Left lung (tissue), 14 donors: ENCODE measurements around the gene TBCEL. TPM values are rescaled to one million over a fixed set of nuclear protein-coding genes. Genes with fewer than 3 reads are reported as not detected.

Source experiments
- ATAC-seq: fragments of 200-7000 bp; cut with Tn5 transposase; one replicate; pipeline ENCODE4 v1.9.1; 2020; ENCODE audit warnings: moderate library complexity
- DNase-seq, 4 donors: peaks; one replicate each; pipeline ENCODE4 v3.0.0-alpha.2; 2013 to 2020
- H3K27ac ChIP-seq, 2 donors: fragments of 200-600 bp; sonication (generic) in 1 of 2; one replicate each; pipeline versions ENCODE4 v1.5.0 to v1.8.0; 2020 to 2021
- H3K27me3 ChIP-seq, 2 donors: fragments of 200-600 bp; sonication (generic) in 1 of 2; one replicate each; pipeline versions ENCODE4 v1.5.0 to v1.8.0; 2020 to 2021
- H3K36me3 ChIP-seq, 2 donors: fragments of 200-600 bp; sonication (generic) in 1 of 2; one replicate each; pipeline versions ENCODE4 v1.5.0 to v1.8.0; 2020 to 2021
- H3K4me1 ChIP-seq, 2 donors: fragments of 200-600 bp; one replicate each; pipeline ENCODE4 v1.8.0; 2021
- H3K4me3 ChIP-seq, 2 donors: fragments of 200-600 bp; sonication (generic) in 1 of 2; one replicate each; pipeline versions ENCODE4 v1.5.0 to v1.8.0; 2020 to 2021; ENCODE audit warnings: mild to moderate bottlenecking in 1 of 2
- H3K9me3 ChIP-seq, 2 donors: fragments of 200-600 bp; sonication (generic) in 1 of 2; one replicate each; pipeline versions ENCODE4 v1.5.0 to v1.8.0; 2020 to 2021
- intact Hi-C, 2 donors: fragments of 100-400 bp; cut with DNase I; formaldehyde crosslinking; loops; one replicate each; pipeline versions ENCODE4 v1.11.2 to v1.14.2; 2022
- long read RNA-seq, 12 donors: library from polyadenylated mRNA in 2 of 12; unstranded in 2 of 12; transcript quantifications; one replicate each; pipeline ENCODE4 v2.0.0 and lab custom pipeline, GENCODE V29; 2019 to 2026
- polyA plus RNA-seq, 6 donors: library from polyadenylated mRNA; unstranded; fragments of 120-200 nt; gene quantifications; one replicate each; pipeline ENCODE4 v1.2.1, GENCODE V29; 2013; ENCODE audit not compliant: insufficient read length in 6 of 6
- total RNA-seq, 2 donors: library from RNA; stranded (reverse); fragmentation: NEBNext Ultra II Directional; extraction: Animal tissue kit (Norgen Biotek cat#: 25700); gene quantifications; one replicate each; pipeline ENCODE4 v1.2.1, GENCODE V29; 2021
- TF ChIP-seq, protein P1 (sequence below), 2 donors: fragments of 200-600 bp; sonication (generic) in 1 of 2; IDR thresholded peaks; one replicate each; pipeline versions ENCODE4 v1.5.0 to v1.8.0; 2021; ENCODE audit warnings: antibody characterized with exemption in 2 of 2
- donor health status: DM: no; HTN: yes; CAD: no.
- donor health status: DM: no; HTN: no; CAD: no.

The TBCEL gene, protein sequence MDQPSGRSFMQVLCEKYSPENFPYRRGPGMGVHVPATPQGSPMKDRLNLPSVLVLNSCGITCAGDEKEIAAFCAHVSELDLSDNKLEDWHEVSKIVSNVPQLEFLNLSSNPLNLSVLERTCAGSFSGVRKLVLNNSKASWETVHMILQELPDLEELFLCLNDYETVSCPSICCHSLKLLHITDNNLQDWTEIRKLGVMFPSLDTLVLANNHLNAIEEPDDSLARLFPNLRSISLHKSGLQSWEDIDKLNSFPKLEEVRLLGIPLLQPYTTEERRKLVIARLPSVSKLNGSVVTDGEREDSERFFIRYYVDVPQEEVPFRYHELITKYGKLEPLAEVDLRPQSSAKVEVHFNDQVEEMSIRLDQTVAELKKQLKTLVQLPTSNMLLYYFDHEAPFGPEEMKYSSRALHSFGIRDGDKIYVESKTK
- total RNA-seq (10 to 100 TPM; 27.5 to 38.0 TPM), polyA plus RNA-seq (10 to 100 TPM; 31.7 to 33.1 (median 32.0) TPM)
- long read RNA-seq, donor 1, full-length matches to known transcripts = 4 of 4 reads
- long read RNA-seq, donor 1, partial matches to known transcripts = 0 of 4 reads
- long read RNA-seq, donor 1, other reads (novel, unspliced or antisense) = 0 of 4 reads
- long read RNA-seq, donor 2, full-length matches to known transcripts = 4 of 4 reads
- long read RNA-seq, donor 2, partial matches to known transcripts = 0 of 4 reads
- long read RNA-seq, donor 2, other reads (novel, unspliced or antisense) = 0 of 4 reads
- long read RNA-seq, donor 3, full-length matches to known transcripts = 2 of 2 reads
- long read RNA-seq, donor 3, partial matches to known transcripts = 0 of 2 reads
- long read RNA-seq, donor 3, other reads (novel, unspliced or antisense) = 0 of 2 reads
- long read RNA-seq, donor 4 = 0 reads
- long read RNA-seq, donor 5, full-length matches to known transcripts = 5 of 5 reads
- long read RNA-seq, donor 5, partial matches to known transcripts = 0 of 5 reads
- long read RNA-seq, donor 5, other reads (novel, unspliced or antisense) = 0 of 5 reads
- long read RNA-seq, donor 6, full-length matches to known transcripts = 3 of 3 reads
- long read RNA-seq, donor 6, partial matches to known transcripts = 0 of 3 reads
- long read RNA-seq, donor 6, other reads (novel, unspliced or antisense) = 0 of 3 reads
- long read RNA-seq, donor 7, full-length matches to known transcripts = 1 of 1 reads
- long read RNA-seq, donor 7, partial matches to known transcripts = 0 of 1 reads
- long read RNA-seq, donor 7, other reads (novel, unspliced or antisense) = 0 of 1 reads
- long read RNA-seq, donor 8, full-length matches to known transcripts = 7 of 7 reads
- long read RNA-seq, donor 8, partial matches to known transcripts = 0 of 7 reads
- long read RNA-seq, donor 8, other reads (novel, unspliced or antisense) = 0 of 7 reads
- long read RNA-seq, donor 9 = 0 reads
- long read RNA-seq, donor 10 = 0 reads
- long read RNA-seq, donor 11, full-length matches to known transcripts = 1 of 1 reads
- long read RNA-seq, donor 11, partial matches to known transcripts = 0 of 1 reads
- long read RNA-seq, donor 11, other reads (novel, unspliced or antisense) = 0 of 1 reads
- long read RNA-seq, donor 12, full-length matches to known transcripts = 3 of 3 reads
- long read RNA-seq, donor 12, partial matches to known transcripts = 0 of 3 reads
- long read RNA-seq, donor 12, other reads (novel, unspliced or antisense) = 0 of 3 reads

DNA sequence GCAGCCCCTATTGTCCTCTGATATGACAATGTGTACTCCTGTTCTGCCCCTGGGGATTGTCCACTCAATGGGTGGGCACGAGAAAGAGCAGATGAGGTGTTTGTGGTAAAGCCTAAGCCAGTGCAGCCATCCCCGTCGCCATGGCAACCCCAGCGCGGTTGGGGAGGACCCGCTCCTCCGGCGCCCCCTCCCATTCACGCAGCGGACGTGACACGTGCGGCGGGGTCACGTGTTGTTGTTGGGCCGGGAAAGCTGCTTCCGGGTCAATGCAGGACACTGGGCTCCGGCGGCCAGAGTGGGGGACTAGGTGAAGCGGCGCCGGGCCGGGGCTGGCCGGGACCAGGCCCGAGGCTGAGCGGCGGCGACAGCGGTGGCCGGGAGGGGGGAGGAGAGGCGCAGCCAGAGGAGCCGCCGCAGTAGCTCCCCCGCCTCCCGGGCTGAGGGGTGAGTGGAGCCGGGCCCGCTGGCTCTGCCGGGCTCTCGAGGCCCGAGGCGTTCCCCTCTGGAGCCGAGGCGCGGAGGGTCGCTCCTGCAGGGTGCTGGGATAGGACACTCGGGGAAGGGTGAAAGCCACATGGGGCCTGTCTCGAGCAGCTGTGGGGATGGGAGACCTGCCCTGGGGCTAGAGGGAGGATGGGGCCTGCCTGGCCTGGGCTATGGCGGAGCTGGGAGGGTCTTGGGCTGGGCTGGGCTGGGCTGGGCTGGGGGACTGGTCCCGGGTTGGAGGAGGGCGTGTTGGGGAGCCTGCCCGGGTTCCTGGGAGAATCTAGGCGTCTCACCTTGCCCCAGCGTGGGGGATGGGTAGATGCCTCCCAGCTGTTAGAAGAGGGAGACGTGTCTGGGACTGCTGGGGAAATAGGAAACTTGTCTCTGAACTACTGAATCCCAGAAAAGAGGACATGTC, at the start of gene TBCEL:
Gene TBCEL (plus strand): TSS at position 255 of the 904 bp plus-strand sequence. CDS start 21,589 bp downstream, outside the sequence.
- Histone ChIP-seq H3K9me3 (no peaks in the 10 kb centered on the region), H3K27me3 (peaks cover 0 to 3% of the 10 kb centered on the region in 2 donors), H3K4me3 (peak within 1 kb of the TSS; percentile 75 to 93), H3K4me1 (peaks cover 10 to 22% of the 10 kb centered on the region in 2 donors), H3K27ac (peak within 1 kb of the TSS; percentile 48 to 61), H3K36me3 (no peaks in the 10 kb centered on the region)
- peak; percentile 86 to 94 (median 90) for DNase-seq
- TF ChIP-seq, protein P1, sequence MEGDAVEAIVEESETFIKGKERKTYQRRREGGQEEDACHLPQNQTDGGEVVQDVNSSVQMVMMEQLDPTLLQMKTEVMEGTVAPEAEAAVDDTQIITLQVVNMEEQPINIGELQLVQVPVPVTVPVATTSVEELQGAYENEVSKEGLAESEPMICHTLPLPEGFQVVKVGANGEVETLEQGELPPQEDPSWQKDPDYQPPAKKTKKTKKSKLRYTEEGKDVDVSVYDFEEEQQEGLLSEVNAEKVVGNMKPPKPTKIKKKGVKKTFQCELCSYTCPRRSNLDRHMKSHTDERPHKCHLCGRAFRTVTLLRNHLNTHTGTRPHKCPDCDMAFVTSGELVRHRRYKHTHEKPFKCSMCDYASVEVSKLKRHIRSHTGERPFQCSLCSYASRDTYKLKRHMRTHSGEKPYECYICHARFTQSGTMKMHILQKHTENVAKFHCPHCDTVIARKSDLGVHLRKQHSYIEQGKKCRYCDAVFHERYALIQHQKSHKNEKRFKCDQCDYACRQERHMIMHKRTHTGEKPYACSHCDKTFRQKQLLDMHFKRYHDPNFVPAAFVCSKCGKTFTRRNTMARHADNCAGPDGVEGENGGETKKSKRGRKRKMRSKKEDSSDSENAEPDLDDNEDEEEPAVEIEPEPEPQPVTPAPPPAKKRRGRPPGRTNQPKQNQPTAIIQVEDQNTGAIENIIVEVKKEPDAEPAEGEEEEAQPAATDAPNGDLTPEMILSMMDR (IDR thresholded peaks at IDR 0.05) = no peak
- intact Hi-C loops = no loop called here
- peak; percentile 89 for ATAC-seq

GRCh38 chr11:120974466-120974865, 49.4 kb upstream of the TBCEL start:
- DNase-seq (peak in 1 of 4 donors; percentile 13), ATAC-seq (no peak)
- Histone ChIP-seq H3K27me3 (peaks cover 0 to 9% of the 10 kb centered on the region in 2 donors), H3K36me3 (no peaks in the 10 kb centered on the region), H3K27ac (no peak overlapping the region), H3K4me1 (no peaks in the 10 kb centered on the region), H3K4me3 (no peak overlapping the region), H3K9me3 (no peaks in the 10 kb centered on the region)
- TF ChIP-seq, protein P1 (IDR thresholded peaks at IDR 0.05) = no peak
- intact Hi-C loops = no loop called here

- Histone ChIP-seq H3K4me3 (no peak overlapping the region), H3K4me1 (no peaks in the 10 kb centered on the region), H3K36me3 (no peaks in the 10 kb centered on the region), H3K27ac (no peak overlapping the region), H3K9me3 (no peaks in the 10 kb centered on the region), H3K27me3 (peaks cover 0 to 9% of the 10 kb centered on the region in 2 donors)
- TF ChIP-seq, protein P1 (IDR thresholded peaks at IDR 0.05) = no peak
- DNase-seq = no peak
- intact Hi-C loops = no loop called here
- no peak for ATAC-seq
Observed at GRCh38 chr11:120974965-120975364, 48.9 kb upstream of the TBCEL start.
